ENCODE results near the gene CYP2E1. TPM values are rescaled to one million over a fixed set of nuclear protein-coding genes. Genes with fewer than 3 reads are reported as not detected.
"Not testable (repeated sequence)": the region's sequence is repeated elsewhere in the genome, so short reads cannot be mapped to it uniquely, and the experiment has no call there.

Gene CYP2E1
- total RNA-seq, 4 donors from 2014 or later: 0.31 to 2.3 (median 1.3) TPM

DNA sequence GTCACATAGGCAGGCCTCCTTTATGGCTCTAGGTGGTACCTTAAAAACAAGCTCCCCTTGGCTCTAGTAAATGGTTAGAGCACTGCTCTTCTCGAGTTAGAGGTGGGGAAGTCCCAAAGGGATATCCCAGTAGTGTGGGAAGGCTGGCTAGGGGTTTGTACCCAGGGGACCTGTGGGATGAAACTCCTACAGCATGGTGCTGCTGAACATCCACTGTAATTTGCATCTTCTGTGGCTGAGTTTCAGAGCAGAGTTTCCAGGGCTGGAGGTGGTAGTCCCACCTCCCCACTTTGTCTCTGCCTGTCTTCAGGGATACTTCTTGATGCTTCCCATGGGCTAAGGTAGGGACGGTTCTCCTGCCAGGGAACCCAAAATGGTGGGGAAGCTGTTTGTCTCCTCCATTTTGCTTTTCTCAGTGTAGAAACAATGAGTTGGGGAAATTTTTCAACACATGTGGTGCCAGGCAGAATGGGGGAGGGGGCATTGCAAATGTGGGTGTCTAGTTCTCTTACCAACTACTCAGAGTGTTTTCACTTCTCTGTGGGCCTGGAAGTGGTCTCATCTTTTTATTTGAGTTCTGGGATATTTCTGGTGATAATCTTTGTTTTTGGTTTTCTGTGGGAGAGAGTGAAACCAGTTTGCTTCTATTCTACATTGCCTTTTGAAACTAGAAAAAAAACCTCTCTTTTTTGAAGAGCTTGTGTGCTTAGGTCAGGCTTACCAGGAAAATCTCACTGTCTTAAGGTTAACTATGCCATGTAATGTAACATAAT lies 37.2 kb upstream of the CYP2E1 start:
- TF ChIP-seq, protein P1, sequence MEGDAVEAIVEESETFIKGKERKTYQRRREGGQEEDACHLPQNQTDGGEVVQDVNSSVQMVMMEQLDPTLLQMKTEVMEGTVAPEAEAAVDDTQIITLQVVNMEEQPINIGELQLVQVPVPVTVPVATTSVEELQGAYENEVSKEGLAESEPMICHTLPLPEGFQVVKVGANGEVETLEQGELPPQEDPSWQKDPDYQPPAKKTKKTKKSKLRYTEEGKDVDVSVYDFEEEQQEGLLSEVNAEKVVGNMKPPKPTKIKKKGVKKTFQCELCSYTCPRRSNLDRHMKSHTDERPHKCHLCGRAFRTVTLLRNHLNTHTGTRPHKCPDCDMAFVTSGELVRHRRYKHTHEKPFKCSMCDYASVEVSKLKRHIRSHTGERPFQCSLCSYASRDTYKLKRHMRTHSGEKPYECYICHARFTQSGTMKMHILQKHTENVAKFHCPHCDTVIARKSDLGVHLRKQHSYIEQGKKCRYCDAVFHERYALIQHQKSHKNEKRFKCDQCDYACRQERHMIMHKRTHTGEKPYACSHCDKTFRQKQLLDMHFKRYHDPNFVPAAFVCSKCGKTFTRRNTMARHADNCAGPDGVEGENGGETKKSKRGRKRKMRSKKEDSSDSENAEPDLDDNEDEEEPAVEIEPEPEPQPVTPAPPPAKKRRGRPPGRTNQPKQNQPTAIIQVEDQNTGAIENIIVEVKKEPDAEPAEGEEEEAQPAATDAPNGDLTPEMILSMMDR (IDR thresholded peaks at IDR 0.05): no peak
- DNase-seq (ENCODE audit: low spot score) (no peak), ATAC-seq (ENCODE audit: low FRiP score) (no peak)

DNA sequence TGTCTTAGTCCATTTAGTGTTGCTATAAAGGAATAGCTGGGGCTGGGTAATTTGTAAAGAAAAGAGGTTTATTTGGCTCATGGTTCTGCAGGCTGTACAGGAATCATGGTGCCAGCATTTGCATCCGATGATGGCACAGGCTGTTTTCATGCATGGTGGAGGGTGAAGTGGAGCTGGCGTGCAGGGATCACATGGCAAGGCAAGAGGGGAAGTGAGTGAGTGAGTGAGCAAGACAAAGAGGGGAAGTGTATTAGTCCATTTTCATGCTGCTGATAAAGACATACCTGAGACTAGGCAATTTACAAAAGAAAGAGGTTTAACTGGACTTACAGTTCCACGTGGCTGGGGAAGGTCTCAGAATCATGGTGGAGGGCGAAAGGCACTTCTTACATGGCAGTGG lies 33.6 kb upstream of the CYP2E1 start:
- ATAC-seq (ENCODE audit: low FRiP score); DNase-seq (ENCODE audit: low spot score): not testable (repeated sequence)

DNA sequence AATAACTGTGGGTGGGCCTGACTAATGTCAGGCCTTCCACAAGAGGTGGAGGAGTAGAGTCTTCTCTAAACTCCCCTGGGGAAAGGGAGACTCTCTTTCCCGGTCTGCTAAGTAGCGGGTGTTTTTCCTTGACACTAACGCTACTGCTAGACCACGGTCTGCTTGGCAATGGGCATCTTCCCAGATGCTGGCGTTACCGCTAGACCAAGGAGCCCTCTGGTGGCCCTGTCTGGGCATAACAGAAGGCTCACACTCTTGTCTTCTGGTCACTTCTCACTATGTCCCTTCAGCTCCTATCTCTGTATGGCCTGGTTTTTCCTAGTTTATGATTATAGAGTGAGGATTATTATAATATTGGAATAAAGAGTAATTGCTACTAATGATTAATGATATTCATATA lies 29.8 kb upstream of the CYP2E1 start:
- ATAC-seq (ENCODE audit: low FRiP score): not testable (repeated sequence)

DNA sequence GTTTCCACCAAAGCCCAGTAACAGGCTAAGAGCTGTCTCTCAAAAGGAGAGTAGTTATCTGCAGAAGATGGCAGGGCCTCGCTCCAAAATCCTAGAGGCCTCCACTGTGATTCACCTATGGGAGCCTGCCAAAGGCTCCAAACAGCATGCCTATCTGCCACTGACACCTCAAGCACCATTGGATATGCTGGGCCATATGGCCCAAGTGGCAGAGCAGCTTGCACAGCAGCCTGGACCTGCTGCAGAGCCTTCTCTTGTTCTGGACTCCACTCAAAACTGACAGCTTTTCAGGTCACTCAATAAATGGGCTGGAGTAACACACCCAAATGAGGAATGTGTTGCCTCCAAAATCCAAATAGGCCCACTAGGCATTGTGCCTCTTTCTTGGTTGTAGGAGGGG lies 28.0 kb upstream of the CYP2E1 start:
- not testable (repeated sequence) for DNase-seq (ENCODE audit: low spot score); ATAC-seq (ENCODE audit: low FRiP score)

More for the DNA sequence above, 29.8 kb upstream of the CYP2E1 start:
- not testable (repeated sequence) for DNase-seq (ENCODE audit: low spot score)

DNA sequence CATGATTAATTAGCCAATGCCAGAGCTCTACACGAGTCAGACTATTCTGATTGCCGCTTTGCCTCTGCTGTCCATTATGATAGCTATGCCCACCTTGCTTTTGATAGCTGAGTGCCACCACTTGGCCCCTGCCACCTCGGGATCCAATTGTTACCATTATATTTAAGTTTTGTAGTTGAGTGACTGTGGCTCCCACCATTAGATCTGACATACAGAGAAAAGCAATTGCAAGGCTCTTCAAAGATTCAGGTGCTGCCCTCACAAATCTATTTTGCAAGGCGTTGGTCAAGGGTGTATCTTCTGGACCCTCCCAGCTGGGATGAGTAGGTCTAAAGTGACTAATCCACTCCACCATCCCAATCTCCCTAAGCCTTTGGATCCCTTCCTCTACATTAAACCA lies 26.3 kb upstream of the CYP2E1 start:
- DNase-seq (ENCODE audit: low spot score); ATAC-seq (ENCODE audit: low FRiP score): not testable (repeated sequence)

DNA sequence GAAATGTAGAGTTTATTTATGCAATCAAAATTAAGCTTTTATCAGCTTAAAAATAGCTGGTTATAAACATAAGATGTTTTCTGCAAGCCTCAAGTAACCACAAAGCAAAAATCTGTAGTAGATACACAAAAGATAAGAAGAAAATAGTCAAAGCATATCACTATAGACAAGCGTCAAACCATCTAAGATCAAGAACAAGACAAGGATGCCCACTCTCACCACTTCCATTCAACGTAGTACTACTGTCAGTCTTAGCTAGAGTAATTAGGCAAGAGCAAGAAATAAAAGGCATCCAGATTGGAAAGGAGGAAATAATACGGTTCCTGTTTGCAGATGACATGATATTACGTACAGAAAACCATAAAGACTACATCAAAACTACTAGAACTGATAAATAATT lies 17.5 kb upstream of the CYP2E1 start:
- DNase-seq (ENCODE audit: low spot score): no peak
- no peak for ATAC-seq (ENCODE audit: low FRiP score)
- TF ChIP-seq, protein P1 (IDR thresholded peaks at IDR 0.05): no peak

DNA sequence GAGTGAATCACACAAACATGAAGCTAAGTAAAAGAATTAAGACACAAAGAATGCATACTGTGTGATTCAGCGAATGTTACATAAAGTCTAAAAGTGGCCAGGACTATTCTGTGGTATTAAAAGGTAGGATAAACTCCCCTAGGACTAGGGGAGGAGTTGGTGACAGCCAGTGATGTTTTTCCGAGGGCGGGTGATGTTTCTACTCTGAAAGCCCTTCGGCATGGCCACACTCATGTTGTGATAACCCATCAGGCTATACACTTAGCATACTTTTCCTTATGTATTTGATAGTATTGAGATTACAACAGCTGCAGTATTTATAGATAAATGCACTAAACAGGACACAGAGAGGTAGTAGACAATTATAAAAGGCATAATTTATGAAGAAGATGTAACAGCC lies 15.8 kb upstream of the CYP2E1 start:
- TF ChIP-seq, protein P1 (IDR thresholded peaks at IDR 0.05): no peak
- ATAC-seq (ENCODE audit: low FRiP score) (no peak), DNase-seq (ENCODE audit: low spot score) (no peak)

DNA sequence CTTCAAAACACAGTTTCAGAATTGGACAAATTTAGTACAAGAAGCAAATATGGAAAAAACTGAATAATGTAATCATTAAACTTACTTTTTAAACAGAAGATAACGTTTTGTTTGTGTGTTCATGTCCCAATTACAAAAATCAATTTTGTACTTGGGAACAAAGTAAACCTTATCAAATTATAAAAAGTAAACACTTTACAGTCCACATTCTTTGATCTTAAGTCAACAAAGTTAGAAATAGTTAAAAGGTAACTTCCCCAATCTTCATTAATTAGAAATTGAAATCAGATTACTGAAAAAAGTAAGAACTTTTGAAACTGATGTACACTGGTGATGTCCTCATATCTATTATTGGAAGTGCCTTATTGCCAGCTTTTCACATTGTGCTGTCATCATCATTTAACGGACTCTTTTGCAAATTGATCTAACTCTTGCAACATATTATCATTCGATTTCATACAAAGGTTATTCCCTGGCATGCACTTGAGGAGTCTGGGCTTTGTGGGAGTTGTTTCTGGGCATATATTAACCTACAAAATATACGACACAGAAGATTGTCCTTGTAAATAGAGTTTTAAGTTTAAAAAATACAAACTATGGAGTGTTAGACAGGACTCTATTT lies 15.1 kb upstream of the CYP2E1 start:
- ATAC-seq (ENCODE audit: low FRiP score) (no peak), DNase-seq (ENCODE audit: low spot score) (no peak)
- TF ChIP-seq, protein P1 (IDR thresholded peaks at IDR 0.05): no peak

DNA sequence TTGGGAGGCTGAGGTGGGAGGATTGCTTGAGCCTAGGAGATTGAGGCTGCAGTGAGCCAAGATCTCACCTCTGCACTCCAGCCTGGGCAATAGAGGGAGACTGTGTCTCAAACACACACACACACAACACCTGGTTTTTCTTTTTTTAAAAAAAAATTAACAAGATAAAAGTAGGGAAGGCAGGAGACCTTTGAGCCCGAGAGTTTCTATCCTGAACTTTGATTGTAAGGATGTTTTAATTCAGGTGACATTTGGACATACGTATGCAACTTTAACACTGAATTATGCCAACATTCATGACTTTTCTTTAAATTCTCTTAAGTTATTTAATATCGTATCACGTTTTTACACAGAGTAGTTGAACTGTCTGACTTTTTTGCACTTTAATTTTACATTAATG lies 11.7 kb upstream of the CYP2E1 start:
- no peak for ATAC-seq (ENCODE audit: low FRiP score)
- TF ChIP-seq, protein P1 (IDR thresholded peaks at IDR 0.05): no peak
- DNase-seq (ENCODE audit: low spot score): no peak

All from omental fat pad (tissue), 4 donors.